Right ventricle myocardium inferior (tissue), 1 donor: ENCODE measurements around the gene NIT1. TPM values are rescaled to one million over a fixed set of nuclear protein-coding genes. Genes with fewer than 3 reads are reported as not detected.

Source experiments
- ATAC-seq: fragments of 200-7000 bp; cut with Tn5 transposase; one replicate; pipeline ENCODE4 v1.9.1; 2020; ENCODE audit warnings: mild to moderate bottlenecking, moderate library complexity
- DNase-seq: peaks from one replicate; pipeline ENCODE4 v3.0.0; 2021; ENCODE audit errors: missing footprints
- intact Hi-C: fragments of 100-400 bp; cut with DNase I; formaldehyde crosslinking; loops from one replicate; pipeline ENCODE4 v1.11.0; 2022
- total RNA-seq: library from RNA; stranded (reverse); fragmentation: NEBNext Ultra II Directional; extraction: Animal tissue kit (Norgen Biotek cat#: 25700); gene quantifications from one replicate; pipeline ENCODE4 v1.2.1, GENCODE V29; 2021
- donor health status: DM: no; HTN: yes; CAD: no; lungs with severe emphysema.

NIT1 gene
- total RNA-seq, 1 donor from 2014 or later = 36.5 TPM

GRCh38 chr1:161082996-161083747, 34.7 kb upstream of the NIT1 start:
- ATAC-seq = peak; percentile 93

GRCh38 chr1:161083748-161084596, 33.9 kb upstream of the NIT1 start:
- ATAC-seq (no peak), DNase-seq (no peak)
- intact Hi-C loops = no loop called here

More at GRCh38 chr1:161082996-161083747, 34.7 kb upstream of the NIT1 start:
- peak; percentile 84 for DNase-seq
- intact Hi-C loops = no loop called here

- ATAC-seq = no peak
- no peak for DNase-seq
- intact Hi-C loops = no loop called here
These were observed 33.3 kb upstream of the NIT1 start for GRCh38 chr1:161084597-161084988.

- intact Hi-C loops = no loop called here
These were observed 32.7 kb upstream of the NIT1 start for GRCh38 chr1:161085165-161085564.

GRCh38 chr1:161086457-161086856, 31.4 kb upstream of the NIT1 start:
- ATAC-seq (no peak), DNase-seq (no peak)
- intact Hi-C loops = no loop called here

More at GRCh38 chr1:161085165-161085564, 32.7 kb upstream of the NIT1 start:
- no peak for ATAC-seq
- no peak for DNase-seq

GRCh38 chr1:161088587-161089110, 29.3 kb upstream of the NIT1 start:
- no peak for ATAC-seq
- intact Hi-C loops = no loop called here
- DNase-seq = no peak

- DNase-seq (no peak), ATAC-seq (no peak)
- intact Hi-C loops = no loop called here
These were observed 28.5 kb upstream of the NIT1 start, which contains the start of gene NECTIN4 for GRCh38 chr1:161089251-161089924. Gene NECTIN4 (minus strand): TSS chr1:161089558. CDS start chr1:161089296, 262 bp downstream.

- DNase-seq (no peak), ATAC-seq (no peak)
- intact Hi-C loops = no loop called here
These were observed 28.0 kb upstream of the NIT1 start for GRCh38 chr1:161089938-161090337.

GRCh38 chr1:161090617-161091016, 27.3 kb upstream of the NIT1 start:
- DNase-seq (no peak), ATAC-seq (no peak)
- intact Hi-C loops = no loop called here

GRCh38 chr1:161091093-161091492, 26.8 kb upstream of the NIT1 start:
- intact Hi-C loops = no loop called here
- DNase-seq (no peak), ATAC-seq (no peak)

- intact Hi-C loops = no loop called here
- DNase-seq (no peak), ATAC-seq (no peak)
These were observed 26.0 kb upstream of the NIT1 start for GRCh38 chr1:161091796-161092507.

- DNase-seq = no peak
- ATAC-seq = no peak
- intact Hi-C loops = no loop called here
These were observed 25.3 kb upstream of the NIT1 start for GRCh38 chr1:161092621-161093028.

GRCh38 chr1:161094481-161094880, 23.4 kb upstream of the NIT1 start:
- ATAC-seq = no peak
- no peak for DNase-seq
- intact Hi-C loops = no loop called here

- intact Hi-C loops = loop anchor here (5.0 kb wide), 1 partner anchor 368 kb away; no protein-coding TSS in a partner anchor
- DNase-seq (no peak), ATAC-seq (no peak)
These were observed 22.7 kb upstream of the NIT1 start for GRCh38 chr1:161095230-161095629.

GRCh38 chr1:161096015-161096414, 21.9 kb upstream of the NIT1 start:
- no peak for DNase-seq
- ATAC-seq = no peak
- intact Hi-C loops = loop anchor here (5.0 kb wide), 1 partner anchor 369 kb away; no protein-coding TSS in a partner anchor

- intact Hi-C loops = loop anchor here (5.0 kb wide), 1 partner anchor 369 kb away; no protein-coding TSS in a partner anchor
- DNase-seq (no peak), ATAC-seq (peak; percentile 82)
These were observed 21.4 kb upstream of the NIT1 start for GRCh38 chr1:161096530-161096929.

- DNase-seq (peak; percentile 78), ATAC-seq (peak; percentile 64)
- intact Hi-C loops = loop anchor here (5.0 kb wide), 1 partner anchor 371 kb away; no protein-coding TSS in a partner anchor
These were observed 19.5 kb upstream of the NIT1 start, which contains the start of gene KLHDC9 for GRCh38 chr1:161098210-161099068. Gene KLHDC9 (plus strand): TSS chr1:161098361. CDS start chr1:161098536, 175 bp downstream.
